Head of caudate nucleus (tissue), 42 donors: ENCODE measurements around the gene PPP1R3E.

Experiments
- DNase-seq, 42 donors: peaks; one replicate each; pipeline versions ENCODE4 v3.0.0 to v3.0.0-alpha.2; 2020 to 2021; ENCODE audit warnings: mixed read lengths in 7 of 42
- intact Hi-C: fragments of 100-400 bp; cut with DNase I; formaldehyde crosslinking; loops from one replicate; pipeline ENCODE4 v1.15.0; 2022

The PPP1R3E gene

GRCh38 chr14:23302290-23303225, at the start of gene PPP1R3E:
Gene PPP1R3E, minus strand, starts transcription at chr14:23302859. Its CDS starts 283 bp downstream, at chr14:23302576.
- DNase-seq, result peak in 41 of 42 donors; percentile 50 to 88 (median 76)
- intact Hi-C loops, result loop anchor here (2.0 to 10.0 kb wide), 2 partner anchors 18 to 208 kb away; partner anchors contain the start of genes ACIN1, C14orf119 and PABPN1

GRCh38 chr14:23351681-23352505, 49.2 kb upstream of the PPP1R3E start:
- DNase-seq, result peak in 33 of 42 donors; percentile 21 to 73 (median 49)
- intact Hi-C loops, result no loop called here

- intact Hi-C loops, result loop anchor here (10.0 kb wide), 1 partner anchor 96 kb away; no protein-coding TSS in a partner anchor
Observed at GRCh38 chr14:23349156-23349845, 46.6 kb upstream of the PPP1R3E start.

DNA sequence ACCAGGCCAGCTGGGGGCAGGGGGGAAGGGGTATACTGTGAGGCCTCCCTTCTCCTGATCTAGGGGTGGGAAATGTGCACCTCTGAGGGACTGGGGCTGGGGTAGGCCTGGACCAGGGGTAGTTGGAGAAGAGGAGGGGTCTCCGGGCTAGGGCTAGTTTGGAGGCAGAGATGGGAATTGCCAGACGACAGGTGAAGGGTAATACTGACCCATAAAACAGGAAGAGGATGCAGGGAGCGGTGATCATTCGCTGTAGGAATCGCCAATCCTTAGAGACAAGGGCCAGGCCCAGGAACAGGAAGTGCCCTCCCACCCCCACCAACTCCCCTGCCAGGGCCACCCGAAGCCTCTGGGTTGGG, 45.6 kb upstream of the PPP1R3E start:
- intact Hi-C loops, result loop anchor here (10.0 kb wide), 1 partner anchor 97 kb away; no protein-coding TSS in a partner anchor
- peak in 2 of 42 donors; percentile 20 to 31 for DNase-seq

More at GRCh38 chr14:23349156-23349845, 46.6 kb upstream of the PPP1R3E start:
- peak in 2 of 42 donors; percentile 20 to 27 for DNase-seq

DNA sequence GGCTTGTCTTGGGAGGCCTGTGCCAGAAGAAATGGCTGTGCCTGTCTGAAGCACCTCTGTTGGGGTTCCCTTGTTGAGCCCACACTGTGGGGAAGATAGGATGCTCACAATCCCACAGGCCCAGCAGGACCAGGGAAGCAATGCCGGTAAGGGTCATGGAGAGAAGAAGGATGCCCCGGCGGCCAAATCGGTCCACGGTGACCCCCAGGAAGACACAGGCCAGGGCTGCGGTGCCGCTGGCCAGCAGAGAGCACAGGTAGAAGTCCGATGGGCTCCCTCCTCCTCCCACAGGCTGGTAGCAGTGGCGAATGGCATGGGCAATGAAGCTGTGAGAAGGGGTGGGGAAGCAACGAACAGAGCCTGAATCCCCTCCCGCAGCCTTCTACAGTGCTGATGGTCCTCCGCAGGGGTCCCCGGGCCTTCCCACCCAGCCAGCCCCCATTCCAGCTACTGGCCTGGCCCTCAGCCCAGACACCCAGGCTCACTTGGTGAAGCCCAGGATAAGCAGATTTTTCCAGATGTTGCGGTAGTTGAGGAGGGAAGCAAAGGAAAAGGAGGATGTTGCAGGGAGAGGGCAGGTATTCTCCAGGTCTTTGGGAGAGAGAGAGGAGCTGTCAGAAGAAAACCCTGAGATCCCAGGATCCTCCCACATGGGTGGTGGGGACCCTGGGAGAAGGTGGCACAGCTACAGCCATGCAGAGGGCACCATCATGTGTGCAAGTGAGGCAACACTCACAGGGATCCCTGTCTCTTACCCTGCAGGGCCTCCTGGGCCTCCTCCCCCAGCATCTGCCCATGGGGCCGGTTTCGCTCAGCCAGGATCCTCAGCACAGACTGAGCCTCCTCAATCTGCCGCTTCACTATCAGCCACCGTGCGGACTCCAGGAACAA, 45.0 kb upstream of the PPP1R3E start:
- intact Hi-C loops, result loop anchor here (10.0 kb wide), 1 partner anchor 97 kb away; no protein-coding TSS in a partner anchor

DNA sequence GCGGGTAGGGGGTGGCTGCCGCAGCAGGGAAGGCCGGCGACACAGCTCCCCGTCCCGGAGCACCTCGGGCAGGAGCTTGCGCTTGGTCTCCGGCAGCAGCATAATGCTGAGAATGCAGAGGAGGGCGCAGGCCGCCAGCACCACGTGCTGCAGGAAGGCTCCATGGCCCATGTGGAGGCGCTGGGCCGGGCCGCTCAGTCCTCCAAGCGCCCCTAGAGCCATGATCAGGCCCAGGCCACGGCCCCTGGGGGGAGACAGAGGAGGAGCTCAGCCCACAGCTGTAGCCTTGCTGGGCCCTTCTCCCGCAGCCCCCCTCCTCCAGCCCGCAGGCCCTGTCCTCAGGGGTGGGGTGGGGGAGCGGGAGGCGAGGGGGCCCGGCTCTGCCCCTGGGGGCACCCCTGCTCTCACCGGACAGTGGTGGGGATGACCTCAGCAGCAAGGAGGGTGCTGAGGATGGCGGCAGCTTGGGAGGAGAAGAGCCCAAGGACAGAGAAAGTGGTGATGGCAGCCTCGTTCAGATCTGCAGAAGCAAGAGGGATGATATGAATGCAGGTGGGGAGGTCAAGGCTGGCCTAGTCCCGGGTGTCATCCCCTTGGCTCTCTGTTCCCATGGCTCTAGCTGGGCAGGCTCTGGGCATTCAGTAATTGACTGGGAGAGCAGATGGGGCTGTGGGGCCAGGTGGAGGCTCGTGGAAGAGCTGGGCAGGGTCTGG, 44.2 kb upstream of the PPP1R3E start:
- intact Hi-C loops, result loop anchor here (10.0 kb wide), 1 partner anchor 98 kb away; no protein-coding TSS in a partner anchor
- DNase-seq, result peak in 2 of 42 donors; percentile 25 to 41

More for the DNA sequence above, 45.0 kb upstream of the PPP1R3E start:
- DNase-seq, result peak in 2 of 42 donors; percentile 25 to 37

DNA sequence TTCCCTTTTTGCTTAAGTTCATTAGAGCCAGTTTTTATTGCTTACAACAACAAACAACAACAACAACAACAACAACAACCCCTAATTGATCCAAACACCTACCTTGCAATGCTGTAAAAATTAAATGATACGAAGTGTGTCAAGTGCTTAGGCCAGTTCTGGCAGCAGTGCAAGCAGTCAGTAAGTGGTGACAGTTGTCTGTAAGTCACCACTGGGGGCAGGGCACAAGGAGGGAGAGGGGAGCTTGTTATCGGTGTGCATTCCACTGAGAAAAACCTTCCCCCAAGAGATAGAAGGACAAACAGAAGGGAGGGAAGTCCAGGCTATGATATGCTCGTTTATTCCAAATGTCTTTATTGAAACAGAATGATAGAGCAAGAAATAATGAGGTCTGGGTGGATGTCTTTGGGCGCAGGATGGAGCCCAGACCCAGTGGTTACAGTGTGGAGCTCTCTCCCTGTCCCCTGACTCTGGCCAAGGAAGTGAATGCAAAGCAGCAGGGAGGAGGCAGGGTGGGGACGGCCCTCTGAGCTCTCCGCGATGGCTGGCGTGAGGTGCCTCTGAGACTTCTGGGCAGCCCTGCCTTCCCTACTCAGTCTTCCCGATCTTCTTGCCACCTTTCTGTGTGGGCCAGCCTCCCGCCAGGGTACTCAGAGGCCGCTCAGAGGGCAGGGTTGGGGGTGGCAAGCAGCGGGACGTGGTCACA, 43.5 kb upstream of the PPP1R3E start:
- intact Hi-C loops, result loop anchor here (10.0 kb wide), 1 partner anchor 99 kb away; no protein-coding TSS in a partner anchor
- DNase-seq, result peak in 3 of 42 donors; percentile 16 to 44 (median 25)

- DNase-seq, result peak in 2 of 42 donors; percentile 12 to 39
- intact Hi-C loops, result loop anchor here (10.0 kb wide), 1 partner anchor 100 kb away; no protein-coding TSS in a partner anchor
Observed at GRCh38 chr14:23344481-23344880, 41.8 kb upstream of the PPP1R3E start.

- no peak for DNase-seq
- intact Hi-C loops, result loop anchor here (10.0 kb wide), 1 partner anchor 105 kb away; no protein-coding TSS in a partner anchor
Observed at GRCh38 chr14:23339506-23340268, 37.0 kb upstream of the PPP1R3E start.

GRCh38 chr14:23335623-23336022, 33.0 kb upstream of the PPP1R3E start:
- DNase-seq, result peak in 1 of 42 donors; percentile 22
- intact Hi-C loops, result no loop called here

GRCh38 chr14:23327947-23328744, 25.5 kb upstream of the PPP1R3E start:
- intact Hi-C loops, result loop anchor here (2.0 to 10.0 kb wide), 2 partner anchors 53 to 227 kb away; partner anchors contain the start of genes THTPA and ZFHX2
- peak in 40 of 42 donors; percentile 68 to 94 (median 82) for DNase-seq

- intact Hi-C loops, result loop anchor here (10.0 kb wide), 1 partner anchor 228 kb away; the partner anchor contains the start of genes THTPA and ZFHX2
- DNase-seq, result peak in 1 of 42 donors; percentile 40
Observed at GRCh38 chr14:23326491-23327332, 24.1 kb upstream of the PPP1R3E start.

DNA sequence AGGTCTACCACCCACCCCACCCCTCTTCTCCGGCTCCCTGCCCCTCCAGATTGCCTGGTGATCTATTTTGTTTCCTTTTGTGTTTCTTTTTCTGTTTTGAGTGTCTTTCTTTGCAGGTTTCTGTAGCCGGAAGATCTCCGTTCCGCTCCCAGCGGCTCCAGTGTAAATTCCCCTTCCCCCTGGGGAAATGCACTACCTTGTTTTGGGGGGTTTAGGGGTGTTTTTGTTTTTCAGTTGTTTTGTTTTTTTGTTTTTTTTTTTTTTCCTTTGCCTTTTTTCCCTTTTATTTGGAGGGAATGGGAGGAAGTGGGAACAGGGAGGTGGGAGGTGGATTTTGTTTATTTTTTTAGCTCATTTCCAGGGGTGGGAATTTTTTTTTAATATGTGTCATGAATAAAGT, 23.1 kb upstream of the PPP1R3E start:
- peak in 1 of 42 donors; percentile 36 for DNase-seq
- intact Hi-C loops, result loop anchor here (10.0 kb wide), 1 partner anchor 229 kb away; the partner anchor contains the start of genes THTPA and ZFHX2
